Aorta (tissue), 5 donors: ENCODE data around the gene EEF1A2. TPM values are rescaled to one million over a fixed set of nuclear protein-coding genes. Genes with fewer than 3 reads are reported as not detected.
A peak's percentile ranks its signal among the peaks of the same experiment; 100 is the strongest.

ENCODE experiments used
- ATAC-seq: fragments of 200-7000 bp; cut with Tn5 transposase; one replicate; pipeline ENCODE4 v1.9.1; 2022; ENCODE audit warnings: moderate library complexity; ENCODE audit not compliant: low FRiP score
- DNase-seq, 2 donors: peaks; one replicate each; pipeline ENCODE4 v3.0.0-alpha.2; 2020
- H3K27ac ChIP-seq, 2 donors: one replicate each; pipeline ENCODE4 v1.5.1; 2013; ENCODE audit warnings: low read length in 2 of 2, mild to moderate bottlenecking in 2 of 2, moderate library complexity in 2 of 2, control low read depth in 1 of 2, inconsistent platforms in 1 of 2, low read depth in 1 of 2
- H3K27me3 ChIP-seq, 2 donors: one replicate each; pipeline ENCODE4 v1.6.1; 2013; ENCODE audit warnings: control low read depth in 1 of 2, low read length in 1 of 2, mild to moderate bottlenecking in 1 of 2, moderate library complexity in 1 of 2; ENCODE audit not compliant: insufficient read depth in 2 of 2, control insufficient read depth in 1 of 2
- H3K36me3 ChIP-seq, 2 donors: one replicate each; pipeline ENCODE4 v1.6.1; 2013; ENCODE audit warnings: control low read depth in 1 of 2, low read length in 1 of 2, mild to moderate bottlenecking in 1 of 2; ENCODE audit not compliant: insufficient read depth in 2 of 2, control insufficient read depth in 1 of 2
- H3K4me1 ChIP-seq, 2 donors: one replicate each; pipeline ENCODE4 v1.6.1; 2013; ENCODE audit warnings: low read length in 2 of 2, control low read depth in 1 of 2, mild to moderate bottlenecking in 1 of 2, moderate library complexity in 1 of 2; ENCODE audit not compliant: insufficient read depth in 2 of 2, control insufficient read depth in 1 of 2
- H3K4me3 ChIP-seq, 2 donors: one replicate each; pipeline ENCODE4 v1.5.1; 2013; ENCODE audit warnings: low read length in 2 of 2, control low read depth in 1 of 2, mild to moderate bottlenecking in 1 of 2
- H3K9me3 ChIP-seq: one replicate; pipeline ENCODE4 v1.6.1; 2013; ENCODE audit warnings: mild to moderate bottlenecking, low read length; ENCODE audit not compliant: control insufficient read depth
- WGBS, 2 donors: extraction: QIAGEN DNeasy Blood & Tissue Kit; methylation state at CpG; one replicate each; pipeline ENCODE4 v1.1.7; 2013; 5-methylcytosine and 5-hydroxymethylcytosine counted together
- intact Hi-C, 2 donors: fragments of 100-400 bp; cut with DNase I; formaldehyde crosslinking; loops; one replicate each; pipeline versions ENCODE4 v1.14.2 to v1.15.0; 2022
- polyA plus RNA-seq, 2 donors: library from polyadenylated mRNA; stranded (reverse); fragments of 200-250 nt; gene quantifications; one replicate each; pipeline ENCODE4 v1.2.3, GENCODE V29; 2013
- total RNA-seq, 2 donors: library from RNA; stranded (reverse); fragmentation: NEBNext Ultra II Directional; extraction: Animal tissue kit (Norgen Biotek cat#: 25700); gene quantifications; one replicate each; pipeline ENCODE4 v1.2.1, GENCODE V29; 2021
- donor health status: healthy with polysubstance abuse.
- donor health status: Bipolar disorder and iron deficiency.
- donor health status: DM: no; HTN: no; CAD: no.
- donor health status: DM: no; HTN: no; CAD: no.
- donor health status: DM: yes; HTN: yes; CAD: no.

EEF1A2 gene
- total and polyA plus RNA-seq, 4 donors, result 0.64 to 6.0 (median 1.2) TPM

DNA sequence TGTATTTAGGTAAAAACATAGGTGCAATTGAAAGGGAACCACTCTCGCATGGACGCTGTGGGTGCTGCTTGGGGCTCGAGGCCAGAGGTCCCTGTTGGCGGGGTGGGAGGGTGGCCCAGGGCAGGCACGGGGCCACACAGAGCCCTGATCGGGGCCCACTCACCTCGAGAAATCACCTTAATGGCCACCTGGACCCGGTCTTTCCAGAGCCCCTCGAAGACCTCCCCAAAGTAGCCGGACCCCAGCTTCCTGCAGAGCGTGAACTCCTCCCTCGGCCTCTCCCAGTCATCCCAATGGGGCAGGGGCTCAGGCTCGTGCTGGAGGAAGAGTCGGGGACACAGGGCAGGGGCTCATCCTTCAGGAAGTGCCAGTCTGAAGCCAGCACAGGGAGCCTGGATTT, 34.5 kb upstream of the EEF1A2 start:
- no peaks in the 10 kb centered on the region for H3K9me3 ChIP-seq
- ATAC-seq (no peak), DNase-seq (peak in 1 of 2 donors; percentile 62)
- H3K4me1 ChIP-seq, result no peaks in the 10 kb centered on the region
- intact Hi-C loops, result loop anchor here in 1 of 2 donors (10.0 kb wide), 2 partner anchors 121 to 241 kb away; partner anchors contain the start of genes RTEL1 and STMN3
- H3K4me3 ChIP-seq, result no peak overlapping the region
- no peaks in the 10 kb centered on the region for H3K36me3 ChIP-seq
- no peak overlapping the region for H3K27ac ChIP-seq
- whole genome bisulfite sequencing, 2 donors, result 67 to 69% methylated on average over 14 of the region's 14 CpGs
- no peaks in the 10 kb centered on the region for H3K27me3 ChIP-seq

DNA sequence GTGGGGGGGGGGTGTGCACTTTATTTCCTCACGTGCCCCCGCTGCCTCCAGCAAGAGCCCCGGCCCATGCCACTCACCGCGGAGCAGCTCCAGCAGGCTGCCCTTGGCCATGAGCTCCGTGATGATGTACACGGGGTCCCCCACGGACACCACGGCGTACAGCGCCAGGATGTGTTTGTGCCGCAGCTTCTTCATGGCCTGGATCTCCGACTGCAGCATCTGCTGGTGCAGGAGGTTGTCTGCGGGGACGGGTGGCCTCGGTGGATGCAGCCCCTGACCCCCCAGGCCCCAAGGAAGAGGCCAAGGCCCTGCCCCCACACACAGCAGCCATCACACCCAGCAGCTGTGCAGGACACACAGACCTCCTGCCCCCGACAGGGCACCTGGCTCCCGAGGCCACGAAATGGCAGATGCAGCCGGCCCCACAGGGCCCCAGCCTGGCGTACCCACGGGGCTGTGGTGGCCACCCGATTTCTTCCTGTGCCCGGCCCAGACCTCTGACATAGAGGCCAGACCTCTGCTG, 33.6 kb upstream of the EEF1A2 start:
- no peak overlapping the region for H3K4me3 ChIP-seq
- intact Hi-C loops, result loop anchor here in 1 of 2 donors (10.0 kb wide), 2 partner anchors 122 to 242 kb away; partner anchors contain the start of genes RTEL1 and STMN3
- H3K27ac ChIP-seq, result no peak overlapping the region
- H3K4me1 ChIP-seq, result no peaks in the 10 kb centered on the region
- no peaks in the 10 kb centered on the region for H3K27me3 ChIP-seq
- DNase-seq (peak in 1 of 2 donors; percentile 68), ATAC-seq (no peak)
- no peaks in the 10 kb centered on the region for H3K9me3 ChIP-seq
- 78 to 84% methylated on average over 24 of the region's 24 CpGs for WGBS, 2 donors
- no peaks in the 10 kb centered on the region for H3K36me3 ChIP-seq

- no peaks in the 10 kb centered on the region for H3K9me3 ChIP-seq
- WGBS, 2 donors, result 78 to 79% methylated on average over 27 of the region's 27 CpGs
- peak in 1 of 2 donors; percentile 63 for DNase-seq
- intact Hi-C loops, result loop anchor here in 1 of 2 donors (10.0 kb wide), 2 partner anchors 123 to 243 kb away; partner anchors contain the start of genes RTEL1 and STMN3
- H3K4me3 ChIP-seq, result no peak overlapping the region
- H3K27me3 ChIP-seq, result no peaks in the 10 kb centered on the region
- no peak for ATAC-seq
- no peak overlapping the region for H3K27ac ChIP-seq
- H3K36me3 ChIP-seq, result no peaks in the 10 kb centered on the region
- no peaks in the 10 kb centered on the region for H3K4me1 ChIP-seq
Observed at GRCh38 chr20:63531686-63532448, 33.0 kb upstream of the EEF1A2 start.

GRCh38 chr20:63530788-63531160, 31.9 kb upstream of the EEF1A2 start:
- intact Hi-C loops, result loop anchor here in 1 of 2 donors (10.0 kb wide), 2 partner anchors 124 to 244 kb away; partner anchors contain the start of genes RTEL1 and STMN3
- H3K4me1 ChIP-seq, result no peaks in the 10 kb centered on the region
- WGBS, 2 donors, result 79% methylated on average over 14 of the region's 14 CpGs
- H3K9me3 ChIP-seq, result no peaks in the 10 kb centered on the region
- no peak overlapping the region for H3K4me3 ChIP-seq
- H3K27ac ChIP-seq, result no peak overlapping the region
- no peak for ATAC-seq
- no peaks in the 10 kb centered on the region for H3K36me3 ChIP-seq
- H3K27me3 ChIP-seq, result no peaks in the 10 kb centered on the region
- no peak for DNase-seq

GRCh38 chr20:63529861-63530787, 31.2 kb upstream of the EEF1A2 start:
- intact Hi-C loops, result loop anchor here in 1 of 2 donors (10.0 kb wide), 2 partner anchors 125 to 245 kb away; partner anchors contain the start of genes RTEL1 and STMN3
- DNase-seq (peak in 1 of 2 donors; percentile 75), ATAC-seq (no peak)

GRCh38 chr20:63529180-63529860, 30.4 kb upstream of the EEF1A2 start:
- H3K36me3 ChIP-seq, result no peaks in the 10 kb centered on the region
- 75% methylated on average over 27 of the region's 27 CpGs for WGBS, 2 donors
- H3K4me3 ChIP-seq, result no peak overlapping the region
- intact Hi-C loops, result no loop called here
- no peaks in the 10 kb centered on the region for H3K27me3 ChIP-seq
- H3K4me1 ChIP-seq, result no peaks in the 10 kb centered on the region
- H3K27ac ChIP-seq, result no peak overlapping the region
- DNase-seq (peak in 1 of 2 donors; percentile 74), ATAC-seq (no peak)
- H3K9me3 ChIP-seq, result no peaks in the 10 kb centered on the region

More at GRCh38 chr20:63529861-63530787, 31.2 kb upstream of the EEF1A2 start:
- no peaks in the 10 kb centered on the region for H3K4me1 ChIP-seq
- 76 to 77% methylated on average over 37 to 39 of the region's 39 CpGs for WGBS, 2 donors
- H3K27me3 ChIP-seq, result no peaks in the 10 kb centered on the region
- no peak overlapping the region for H3K4me3 ChIP-seq
- H3K27ac ChIP-seq, result no peak overlapping the region
- H3K9me3 ChIP-seq, result no peaks in the 10 kb centered on the region
- H3K36me3 ChIP-seq, result no peaks in the 10 kb centered on the region

- Histone ChIP-seq H3K4me3 (no peak overlapping the region), H3K9me3 (no peaks in the 10 kb centered on the region), H3K27ac (no peak overlapping the region), H3K4me1 (no peaks in the 10 kb centered on the region), H3K36me3 (no peaks in the 10 kb centered on the region), H3K27me3 (no peaks in the 10 kb centered on the region)
- WGBS, 2 donors, result 81 to 85% methylated on average over 9 of the region's 9 CpGs
- intact Hi-C loops, result no loop called here
- DNase-seq, result peak in 1 of 2 donors; percentile 38
- no peak for ATAC-seq
Observed at GRCh38 chr20:63527184-63527583, 28.3 kb upstream of the EEF1A2 start.

DNA sequence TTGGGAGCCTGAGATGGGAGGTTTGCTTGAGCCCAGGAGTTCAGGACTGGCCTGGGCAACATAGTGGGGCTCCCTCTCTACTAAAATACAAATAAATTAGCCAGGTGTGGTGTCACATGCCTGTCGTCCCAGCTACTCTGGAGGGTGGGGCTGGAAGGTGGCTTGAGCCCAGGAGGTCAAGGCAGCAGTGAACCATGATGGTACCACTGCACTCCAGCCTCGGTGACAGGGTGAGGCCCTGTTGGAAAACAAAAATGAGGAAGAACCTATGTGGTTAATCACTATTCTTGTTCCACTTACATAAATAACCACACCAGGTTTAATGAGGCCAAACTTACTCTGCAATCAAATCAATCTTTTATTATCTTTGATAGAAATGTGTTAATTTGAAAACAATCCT, 27.1 kb upstream of the EEF1A2 start:
- intact Hi-C loops, result no loop called here
- Histone ChIP-seq H3K36me3 (no peaks in the 10 kb centered on the region), H3K9me3 (no peaks in the 10 kb centered on the region), H3K27me3 (no peaks in the 10 kb centered on the region), H3K4me1 (no peaks in the 10 kb centered on the region), H3K27ac (no peak overlapping the region), H3K4me3 (no peak overlapping the region)
- WGBS, 2 donors, result 11 to 16% methylated on average over 2 of the region's 2 CpGs
- DNase-seq (peak in 1 of 2 donors; percentile 23), ATAC-seq (no peak)
